Thoracic aorta (tissue), 2 donors: ENCODE measurements around the gene RFX7. TPM values are rescaled to one million over a fixed set of nuclear protein-coding genes. Genes with fewer than 3 reads are reported as not detected.
"Not testable (repeated sequence)": the region's sequence is repeated elsewhere in the genome, so short reads cannot be mapped to it uniquely, and the experiment has no call there.

Experiments used
- ATAC-seq: fragments of 150-250 bp; one replicate; pipeline ENCODE4 v1.8.0; 2017; ENCODE audit warnings: low read depth; ENCODE audit not compliant: insufficient number of reproducible peaks, low FRiP score
- DNase-seq: peaks from one replicate; pipeline ENCODE4 v3.0.0-alpha.2; 2020; ENCODE audit warnings: low spot score
- H3K27ac ChIP-seq, 2 donors: fragments of 200-600 bp; sonication (generic); 1 replicate in 1 of 2; 2 replicates in 1 of 2; pipeline ENCODE4 v1.5.1; 2016; ENCODE audit warnings: mild to moderate bottlenecking in 2 of 2, moderate library complexity in 2 of 2
- H3K27me3 ChIP-seq: fragments of 200-600 bp; sonication (generic); replicated peaks from 2 replicates; pipeline ENCODE4 v1.6.0; 2016; ENCODE audit warnings: mild to moderate bottlenecking; ENCODE audit not compliant: insufficient read depth
- H3K36me3 ChIP-seq: fragments of 200-600 bp; sonication (generic); one replicate; pipeline ENCODE4 v1.5.1; 2016
- H3K4me1 ChIP-seq, 2 donors: fragments of 200-600 bp; sonication (generic); 1 replicate in 1 of 2; 2 replicates in 1 of 2; pipeline versions ENCODE4 v1.5.1 to v1.6.0; 2016; ENCODE audit warnings: low read depth in 2 of 2, mild to moderate bottlenecking in 1 of 2; ENCODE audit not compliant: control insufficient read depth in 1 of 2
- H3K4me3 ChIP-seq: fragments of 200-600 bp; sonication (generic); 2 replicates; pipeline ENCODE4 v1.5.1; 2016; ENCODE audit warnings: mild to moderate bottlenecking
- H3K9me3 ChIP-seq: fragments of 200-600 bp; sonication (generic); 2 replicates; pipeline ENCODE4 v1.5.1; 2016
- CTCF ChIP-seq: fragments of 200-600 bp; sonication (generic); IDR thresholded peaks from one replicate; pipeline ENCODE4 v1.5.1; 2019; ENCODE audit warnings: antibody characterized with exemption
- total RNA-seq, 2 donors: library from RNA; depleted of rRNA; stranded (reverse); fragments of >200 nt; gene quantifications; one replicate each; pipeline versions ENCODE4 v1.1.0 to v1.2.3, GENCODE V29; 2016

RFX7 gene
- total RNA-seq, 2 donors from 2014 or later, result 7.0 to 8.0 TPM

GRCh38 chr15:56165234-56165633, 78.4 kb downstream of the RFX7 start:
- no peak overlapping the region for H3K4me3 ChIP-seq
- no peaks in the 10 kb centered on the region for H3K9me3 ChIP-seq
- TF ChIP-seq CTCF, result no peak
- H3K4me1 ChIP-seq, result peaks cover 8 to 22% of the 10 kb centered on the region in 2 donors
- ATAC-seq (no peak), DNase-seq (no peak)
- H3K27me3 ChIP-seq, result no peaks in the 10 kb centered on the region
- H3K36me3 ChIP-seq, result no peaks in the 10 kb centered on the region
- no peak overlapping the region for H3K27ac ChIP-seq

GRCh38 chr15:56160966-56161365, 82.7 kb downstream of the RFX7 start:
- ATAC-seq, result no peak
- Histone ChIP-seq H3K9me3 (no peaks in the 10 kb centered on the region), H3K27me3 (no peaks in the 10 kb centered on the region), H3K27ac (no peak overlapping the region), H3K36me3 (no peaks in the 10 kb centered on the region), H3K4me1 (peaks cover 8 to 22% of the 10 kb centered on the region in 2 donors), H3K4me3 (no peak overlapping the region)
- TF ChIP-seq CTCF, result no peak
- no peak for DNase-seq

DNA sequence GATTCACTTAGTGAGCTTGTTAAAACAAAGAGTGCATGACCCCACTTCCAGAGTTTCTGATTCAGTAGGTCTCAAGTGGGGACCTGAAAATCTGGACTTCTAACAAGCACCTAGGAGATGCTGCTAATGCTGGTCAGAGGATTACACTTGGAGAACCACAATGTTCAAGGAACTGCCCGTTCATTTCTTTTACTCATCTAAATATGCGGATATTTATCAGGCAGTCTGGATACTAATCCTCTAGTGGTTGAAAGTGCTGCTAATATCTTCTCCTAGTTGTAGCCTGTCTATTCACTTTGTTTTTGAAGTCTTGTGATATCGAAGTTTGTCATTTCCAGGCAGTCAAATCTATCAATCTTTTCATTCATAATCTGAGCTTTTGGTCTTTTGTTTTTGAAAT, 86.8 kb downstream of the RFX7 start:
- Histone ChIP-seq H3K4me3 (no peak overlapping the region), H3K27ac (no peak overlapping the region), H3K4me1 (peaks cover 5 to 11% of the 10 kb centered on the region in 2 donors), H3K27me3 (no peaks in the 10 kb centered on the region), H3K36me3 (no peaks in the 10 kb centered on the region), H3K9me3 (no peaks in the 10 kb centered on the region)
- TF ChIP-seq CTCF, result no peak
- no peak for DNase-seq
- ATAC-seq, result no peak

DNA sequence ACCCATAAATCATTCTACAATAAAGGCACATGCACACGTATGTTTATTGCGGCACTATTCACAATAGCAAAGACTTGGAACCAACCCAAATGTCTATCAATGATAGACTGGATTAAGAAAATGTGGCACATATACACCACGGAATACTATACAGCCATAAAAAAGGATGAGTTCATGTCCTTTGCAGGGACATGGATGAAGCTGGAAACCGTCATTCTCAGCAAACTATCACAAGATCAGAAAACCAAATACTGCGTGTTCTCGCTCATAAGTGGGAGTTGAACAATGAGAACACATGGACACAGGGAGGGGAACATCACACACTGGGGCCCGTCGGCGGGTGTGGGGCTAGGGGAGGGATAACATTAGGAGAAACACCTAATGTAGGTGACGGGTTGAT, 88.4 kb downstream of the RFX7 start:
- not testable (repeated sequence) for ATAC-seq, H3K27ac ChIP-seq, DNase-seq, H3K27me3 ChIP-seq, H3K9me3 ChIP-seq, H3K36me3 ChIP-seq, H3K4me1 ChIP-seq, H3K4me3 ChIP-seq

- H3K36me3 ChIP-seq, H3K4me1 ChIP-seq, H3K27ac ChIP-seq, ATAC-seq, H3K27me3 ChIP-seq, DNase-seq, H3K4me3 ChIP-seq, H3K9me3 ChIP-seq: not testable (repeated sequence)
Measured at GRCh38 chr15:56154768-56155167, 88.9 kb downstream of the RFX7 start.

DNA sequence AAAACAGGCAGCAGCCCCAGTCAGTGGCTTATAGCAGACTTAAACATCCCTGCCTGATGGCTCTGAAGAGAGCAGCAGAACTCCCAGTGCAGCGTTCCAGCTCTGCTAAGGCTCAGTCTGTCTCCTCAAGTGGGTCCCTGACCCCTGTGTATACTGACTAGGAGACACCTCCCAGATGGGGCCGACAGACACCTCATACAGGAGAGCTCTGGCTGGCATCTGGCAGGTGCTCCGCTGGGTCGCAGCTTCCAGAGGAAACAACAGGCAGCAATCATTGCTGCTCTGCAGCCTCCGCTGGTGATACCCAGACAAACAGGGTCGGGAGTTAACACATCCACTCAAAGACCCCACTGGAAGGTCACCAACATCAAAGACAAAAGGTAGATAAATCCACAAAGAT, 93.5 kb downstream of the RFX7 start:
- no peaks in the 10 kb centered on the region for H3K27me3 ChIP-seq
- no peaks in the 10 kb centered on the region for H3K9me3 ChIP-seq
- no peaks in the 10 kb centered on the region for H3K36me3 ChIP-seq
- ATAC-seq (no peak), DNase-seq (no peak)
- peaks cover 0 to 11% of the 10 kb centered on the region in 2 donors for H3K4me1 ChIP-seq
- no peak overlapping the region for H3K4me3 ChIP-seq
- H3K27ac ChIP-seq, result no peak overlapping the region
- TF ChIP-seq CTCF, result no peak
